Upper lobe of right lung (tissue), 1 donor: ENCODE data around the gene POU2AF3. TPM values are rescaled to one million over a fixed set of nuclear protein-coding genes. Genes with fewer than 3 reads are reported as not detected.
A peak's percentile ranks its signal among the peaks of the same experiment; 100 is the strongest.
"Not testable (repeated sequence)": the region's sequence is repeated elsewhere in the genome, so short reads cannot be mapped to it uniquely, and the experiment has no call there.

Experiments used
- ATAC-seq: fragments of 200-7000 bp; cut with Tn5 transposase; one replicate; pipeline ENCODE4 v1.9.1; 2020; ENCODE audit warnings: mild to moderate bottlenecking, moderate library complexity
- DNase-seq: peaks from one replicate; pipeline ENCODE4 v3.0.0-alpha.2; 2020
- H3K27ac ChIP-seq: fragments of 200-600 bp; one replicate; pipeline ENCODE4 v1.8.0; 2022
- H3K27me3 ChIP-seq: fragments of 200-600 bp; one replicate; pipeline ENCODE4 v1.8.0; 2022; ENCODE audit warnings: mild to moderate bottlenecking
- H3K36me3 ChIP-seq: fragments of 200-600 bp; one replicate; pipeline ENCODE4 v1.8.0; 2022
- H3K4me1 ChIP-seq: fragments of 200-600 bp; one replicate; pipeline ENCODE4 v1.8.0; 2022
- H3K4me3 ChIP-seq: fragments of 200-600 bp; one replicate; pipeline ENCODE4 v1.8.0; 2022; ENCODE audit warnings: mild to moderate bottlenecking
- H3K9me3 ChIP-seq: fragments of 200-600 bp; one replicate; pipeline ENCODE4 v1.8.0; 2022
- intact Hi-C: fragments of 100-400 bp; cut with DNase I; formaldehyde crosslinking; loops from one replicate; pipeline ENCODE4 v1.11.0; 2022
- total RNA-seq: library from RNA; stranded (reverse); fragmentation: NEBNext Ultra II Directional; extraction: Animal tissue kit (Norgen Biotek cat#: 25700); gene quantifications from one replicate; pipeline ENCODE4 v1.2.1, GENCODE V29; 2021
- TF ChIP-seq, protein P1 (sequence below): fragments of 200-600 bp; IDR thresholded peaks from one replicate; pipeline ENCODE4 v1.8.0; 2022; ENCODE audit warnings: antibody characterized with exemption
- donor health status: DM: no; HTN: yes; CAD: no; lungs with severe emphysema.

The POU2AF3 gene
- total RNA-seq, 1 donor from 2014 or later = 1.8 TPM

DNA sequence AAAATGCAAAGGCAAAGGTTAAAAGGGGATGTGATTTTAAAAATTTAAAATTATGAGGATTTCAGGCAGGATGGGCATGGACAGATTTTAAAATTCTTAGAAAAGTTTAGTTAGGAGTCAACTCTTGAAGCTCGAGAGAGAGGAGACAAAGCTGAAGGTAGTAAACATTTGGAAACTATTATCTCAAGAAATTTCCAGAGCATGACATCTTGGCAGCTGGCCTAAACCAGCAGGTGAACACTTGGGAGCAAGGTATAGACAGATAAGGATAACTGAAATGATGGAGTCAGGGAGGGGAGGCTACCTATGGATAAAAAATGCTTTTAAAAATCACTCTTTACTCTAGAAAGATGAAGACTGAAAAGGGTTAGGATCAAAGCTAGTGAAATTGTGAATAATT is 13.7 kb downstream of the POU2AF3 start:
- Histone ChIP-seq H3K36me3 (no peaks in the 10 kb centered on the region), H3K27me3 (no peaks in the 10 kb centered on the region), H3K27ac (no peak overlapping the region), H3K4me1 (no peaks in the 10 kb centered on the region), H3K4me3 (no peak overlapping the region), H3K9me3 (no peaks in the 10 kb centered on the region)
- TF ChIP-seq, protein P1, sequence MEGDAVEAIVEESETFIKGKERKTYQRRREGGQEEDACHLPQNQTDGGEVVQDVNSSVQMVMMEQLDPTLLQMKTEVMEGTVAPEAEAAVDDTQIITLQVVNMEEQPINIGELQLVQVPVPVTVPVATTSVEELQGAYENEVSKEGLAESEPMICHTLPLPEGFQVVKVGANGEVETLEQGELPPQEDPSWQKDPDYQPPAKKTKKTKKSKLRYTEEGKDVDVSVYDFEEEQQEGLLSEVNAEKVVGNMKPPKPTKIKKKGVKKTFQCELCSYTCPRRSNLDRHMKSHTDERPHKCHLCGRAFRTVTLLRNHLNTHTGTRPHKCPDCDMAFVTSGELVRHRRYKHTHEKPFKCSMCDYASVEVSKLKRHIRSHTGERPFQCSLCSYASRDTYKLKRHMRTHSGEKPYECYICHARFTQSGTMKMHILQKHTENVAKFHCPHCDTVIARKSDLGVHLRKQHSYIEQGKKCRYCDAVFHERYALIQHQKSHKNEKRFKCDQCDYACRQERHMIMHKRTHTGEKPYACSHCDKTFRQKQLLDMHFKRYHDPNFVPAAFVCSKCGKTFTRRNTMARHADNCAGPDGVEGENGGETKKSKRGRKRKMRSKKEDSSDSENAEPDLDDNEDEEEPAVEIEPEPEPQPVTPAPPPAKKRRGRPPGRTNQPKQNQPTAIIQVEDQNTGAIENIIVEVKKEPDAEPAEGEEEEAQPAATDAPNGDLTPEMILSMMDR = no peak
- ATAC-seq = no peak
- DNase-seq = no peak
- intact Hi-C loops = no loop called here

DNA sequence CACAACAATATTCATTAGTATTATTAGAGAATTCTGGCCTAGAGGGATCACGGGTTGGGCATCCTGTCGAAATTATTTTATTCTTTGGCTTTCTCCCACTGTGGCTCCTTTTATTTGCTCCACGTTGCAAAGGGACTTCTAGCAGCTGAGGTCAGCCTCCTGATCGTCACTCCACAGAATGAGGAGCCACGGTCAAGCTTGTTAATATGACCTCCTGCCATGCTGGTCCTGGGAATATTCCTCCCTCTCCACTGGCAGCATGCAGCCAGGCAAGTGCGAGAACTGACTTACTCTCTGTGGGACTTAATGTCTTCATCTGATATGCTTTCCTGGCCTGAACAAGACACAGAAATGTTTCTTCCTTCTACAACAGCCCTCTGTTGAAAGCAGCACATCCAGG is 20.9 kb downstream of the POU2AF3 start:
- H3K4me3 ChIP-seq = no peak overlapping the region
- H3K27me3 ChIP-seq = no peaks in the 10 kb centered on the region
- TF ChIP-seq, protein P1 = no peak
- no peaks in the 10 kb centered on the region for H3K9me3 ChIP-seq
- ATAC-seq (no peak), DNase-seq (no peak)
- no peaks in the 10 kb centered on the region for H3K36me3 ChIP-seq
- intact Hi-C loops = no loop called here
- no peaks in the 10 kb centered on the region for H3K4me1 ChIP-seq
- no peak overlapping the region for H3K27ac ChIP-seq

DNA sequence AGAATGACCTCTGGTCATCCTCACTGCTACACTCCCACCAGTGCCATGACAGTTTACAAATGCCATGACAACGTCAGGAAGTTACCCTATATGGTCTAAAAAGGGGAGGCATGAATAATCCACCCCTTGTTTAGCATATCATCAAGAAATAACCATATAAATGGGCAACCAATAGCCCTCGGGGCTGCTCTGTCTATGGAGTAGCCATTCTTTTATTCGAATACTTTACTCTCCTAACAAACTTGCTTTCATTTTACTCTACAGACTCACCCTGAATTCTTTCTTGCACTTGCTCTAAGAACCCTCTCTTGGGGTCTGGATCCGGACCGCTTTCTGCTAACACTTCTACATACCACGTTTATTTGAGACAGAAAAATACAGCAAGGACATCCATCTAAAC is 21.9 kb downstream of the POU2AF3 start:
- H3K27ac ChIP-seq, ATAC-seq, H3K36me3 ChIP-seq, intact Hi-C loops, H3K4me3 ChIP-seq, H3K4me1 ChIP-seq, DNase-seq, H3K9me3 ChIP-seq, H3K27me3 ChIP-seq: not testable (repeated sequence)

DNA sequence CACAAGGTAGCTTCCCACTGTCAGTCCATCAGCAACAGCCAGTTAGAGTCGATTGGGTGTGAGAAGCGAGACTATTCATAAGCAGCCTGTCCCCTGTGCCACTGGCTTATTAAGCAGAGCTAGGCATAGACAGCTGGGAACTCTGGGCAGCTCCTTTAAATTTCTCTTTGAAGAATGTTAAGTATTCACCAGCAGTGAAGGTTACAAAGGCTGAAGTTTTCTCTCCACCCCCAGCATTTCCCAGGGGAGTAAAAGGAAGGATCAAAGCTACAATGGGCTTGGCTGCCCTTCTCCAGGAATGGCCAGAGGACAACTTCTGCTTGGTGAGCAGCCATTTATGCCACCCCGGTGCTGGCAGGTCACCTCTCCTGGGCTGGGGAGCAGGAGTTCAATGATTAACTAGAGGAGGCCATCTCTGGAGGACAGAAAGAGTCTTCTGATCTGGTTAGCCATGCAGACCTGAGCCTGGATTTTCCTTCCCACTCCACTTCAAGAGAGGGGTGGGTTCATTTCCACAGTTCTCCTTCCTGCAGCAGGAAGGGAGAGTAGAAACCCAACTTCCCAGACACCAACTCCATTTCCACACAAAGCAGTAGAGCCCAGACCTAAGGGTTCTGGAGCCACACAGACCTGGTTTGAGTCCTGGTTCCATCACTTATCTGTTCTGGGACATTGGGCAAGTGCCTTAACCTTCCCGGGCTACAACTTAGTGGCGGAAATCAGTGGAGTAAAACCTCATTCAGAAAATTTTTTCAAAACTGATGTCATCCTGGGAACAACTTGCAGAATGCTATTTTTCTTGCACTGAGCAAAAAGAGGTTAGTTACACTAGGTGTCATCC is 22.6 kb downstream of the POU2AF3 start:
- TF ChIP-seq, protein P1 = no peak
- DNase-seq = no peak
- no peaks in the 10 kb centered on the region for H3K27me3 ChIP-seq
- H3K4me3 ChIP-seq = no peak overlapping the region
- no peaks in the 10 kb centered on the region for H3K4me1 ChIP-seq
- no peak overlapping the region for H3K27ac ChIP-seq
- intact Hi-C loops = no loop called here
- no peaks in the 10 kb centered on the region for H3K9me3 ChIP-seq
- ATAC-seq = peak; percentile 65
- H3K36me3 ChIP-seq = no peaks in the 10 kb centered on the region

DNA sequence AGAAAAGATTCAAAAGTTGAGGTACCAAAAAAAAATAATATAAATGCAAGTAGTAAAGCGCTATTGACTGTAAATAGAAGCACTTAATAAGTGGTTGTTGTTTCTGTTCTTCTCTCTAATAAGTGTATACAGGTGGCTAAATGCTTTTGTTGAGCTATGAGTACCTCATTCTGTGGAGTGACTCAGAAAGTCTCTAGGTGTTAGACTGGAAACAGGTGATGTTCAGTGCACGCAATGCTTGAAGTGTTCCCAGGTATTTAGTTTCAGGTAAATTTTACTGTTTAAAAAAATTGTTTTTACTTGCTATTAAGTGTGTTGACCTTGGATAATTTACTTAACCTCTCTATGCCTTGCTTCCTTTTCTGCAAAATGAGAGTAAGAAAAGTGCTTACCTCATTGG is 24.2 kb downstream of the POU2AF3 start:
- Histone ChIP-seq H3K4me3 (no peak overlapping the region), H3K27ac (no peak overlapping the region), H3K4me1 (no peaks in the 10 kb centered on the region), H3K36me3 (no peaks in the 10 kb centered on the region), H3K27me3 (no peaks in the 10 kb centered on the region), H3K9me3 (no peaks in the 10 kb centered on the region)
- TF ChIP-seq, protein P1 = no peak
- ATAC-seq = peak; percentile 31
- intact Hi-C loops = no loop called here
- no peak for DNase-seq

- TF ChIP-seq, protein P1 = no peak
- Histone ChIP-seq H3K4me1 (no peaks in the 10 kb centered on the region), H3K4me3 (no peak overlapping the region), H3K36me3 (no peaks in the 10 kb centered on the region), H3K27ac (no peak overlapping the region), H3K27me3 (no peaks in the 10 kb centered on the region), H3K9me3 (no peaks in the 10 kb centered on the region)
- ATAC-seq (no peak), DNase-seq (no peak)
- intact Hi-C loops = no loop called here
Measured at GRCh38 chr11:111324277-111324720, 26.0 kb downstream of the POU2AF3 start.
